HUES6 (cell line): Measurements from ENCODE around the gene MGRN1.

Experiments
- H3K27ac ChIP-seq: 2 replicates; pipeline ENCODE4 v1.7.0; 2013; ENCODE audit warnings: low read depth, mild to moderate bottlenecking, low read length, inconsistent platforms
- H3K27me3 ChIP-seq: 2 replicates; pipeline ENCODE4 v1.6.1; 2013; ENCODE audit warnings: low read length; ENCODE audit not compliant: control insufficient read depth, insufficient read depth
- H3K36me3 ChIP-seq: 2 replicates; pipeline ENCODE4 v1.6.1; 2013; ENCODE audit warnings: low read length; ENCODE audit not compliant: control insufficient read depth, insufficient read depth
- H3K4me1 ChIP-seq: 2 replicates; pipeline ENCODE4 v1.6.1; 2013; ENCODE audit warnings: low read length; ENCODE audit not compliant: control insufficient read depth, insufficient read depth
- H3K4me3 ChIP-seq: 2 replicates; pipeline ENCODE4 v1.5.1; 2013; ENCODE audit warnings: low read depth, low read length
- H3K9ac ChIP-seq: one replicate; pipeline ENCODE4 v1.6.1; 2013; ENCODE audit warnings: mild to moderate bottlenecking, low read length
- H3K9me3 ChIP-seq: 2 replicates; pipeline ENCODE4 v1.6.1; 2013; ENCODE audit warnings: low read depth, low read length; ENCODE audit not compliant: control insufficient read depth, insufficient read depth

MGRN1 gene

GRCh38 chr16:4666537-4667202, 42.0 kb downstream of the MGRN1 start:
- no peaks in the 10 kb centered on the region for H3K27me3 ChIP-seq
- H3K36me3 ChIP-seq = peaks cover 71% of the 10 kb centered on the region
- H3K27ac ChIP-seq = no peak overlapping the region
- H3K4me1 ChIP-seq = peaks cover 4% of the 10 kb centered on the region; the same call in 1 of the 2 replicates
- no peaks in the 10 kb centered on the region for H3K9me3 ChIP-seq
- H3K4me3 ChIP-seq = no peak overlapping the region
- no peak overlapping the region for H3K9ac ChIP-seq

DNA sequence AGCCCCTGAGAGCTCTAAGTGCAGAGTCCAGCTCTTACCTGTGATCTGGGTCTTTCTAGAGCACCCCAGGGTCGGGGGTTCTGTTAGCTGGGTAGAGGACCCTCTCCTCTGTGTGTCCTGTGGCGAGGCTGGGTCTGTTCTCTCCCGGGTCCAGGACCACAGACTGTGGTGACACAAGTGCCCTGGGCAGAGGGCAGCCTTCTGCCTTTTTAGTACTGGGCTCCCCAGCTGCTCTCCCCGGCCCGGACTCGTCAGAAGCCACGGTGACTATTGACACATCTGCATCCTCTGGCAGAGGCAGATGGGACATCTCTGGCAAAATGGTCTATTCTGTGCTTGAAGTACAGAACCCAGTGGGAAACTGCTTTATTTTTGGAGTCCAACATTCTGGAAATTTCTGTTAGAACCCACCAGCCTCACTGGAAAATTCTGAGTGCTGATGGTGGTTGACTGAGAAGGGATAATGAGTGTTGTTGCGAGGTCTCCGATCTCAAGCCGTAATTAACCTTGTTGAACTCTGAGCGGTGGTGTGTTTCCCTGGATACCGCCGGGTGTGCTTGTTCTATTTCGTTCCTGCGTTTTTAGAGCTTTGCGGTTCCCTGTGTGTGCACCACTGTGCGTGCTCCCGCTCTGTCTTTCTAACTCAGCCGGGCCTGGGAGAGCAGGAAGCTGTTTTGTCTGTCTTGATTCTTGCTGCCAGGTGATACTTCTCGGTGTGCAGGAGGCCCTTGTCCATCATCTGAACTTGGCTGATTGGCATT, 42.8 kb downstream of the MGRN1 start:
- no peaks in the 10 kb centered on the region for H3K9me3 ChIP-seq
- H3K4me1 ChIP-seq = peaks cover 4% of the 10 kb centered on the region; the same call in 1 of the 2 replicates
- H3K4me3 ChIP-seq = no peak overlapping the region
- no peaks in the 10 kb centered on the region for H3K27me3 ChIP-seq
- H3K36me3 ChIP-seq = peaks cover 72% of the 10 kb centered on the region
- no peak overlapping the region for H3K9ac ChIP-seq
- no peak overlapping the region for H3K27ac ChIP-seq

- no peak overlapping the region for H3K9ac ChIP-seq
- H3K27me3 ChIP-seq = no peaks in the 10 kb centered on the region
- H3K27ac ChIP-seq = no peak overlapping the region
- H3K36me3 ChIP-seq = peaks cover 80% of the 10 kb centered on the region
- peaks cover 4% of the 10 kb centered on the region; the same call in 1 of the 2 replicates for H3K4me1 ChIP-seq
- H3K9me3 ChIP-seq = no peaks in the 10 kb centered on the region
- H3K4me3 ChIP-seq = no peak overlapping the region
Measured at GRCh38 chr16:4668313-4668960, 43.8 kb downstream of the MGRN1 start.

GRCh38 chr16:4673387-4674046, 48.9 kb downstream of the MGRN1 start:
- Histone ChIP-seq H3K4me3 (no peak overlapping the region), H3K27me3 (no peaks in the 10 kb centered on the region), H3K27ac (no peak overlapping the region), H3K4me1 (peaks cover 4% of the 10 kb centered on the region; the same call in 1 of the 2 replicates), H3K9ac (no peak overlapping the region), H3K36me3 (peaks cover 52% of the 10 kb centered on the region), H3K9me3 (no peaks in the 10 kb centered on the region)

- Histone ChIP-seq H3K27ac (no peak overlapping the region), H3K4me3 (no peak overlapping the region), H3K4me1 (peaks cover 4% of the 10 kb centered on the region; the same call in 1 of the 2 replicates), H3K36me3 (peaks cover 48% of the 10 kb centered on the region), H3K27me3 (no peaks in the 10 kb centered on the region), H3K9ac (no peak overlapping the region), H3K9me3 (no peaks in the 10 kb centered on the region)
Measured at GRCh38 chr16:4674926-4675530, 50.4 kb downstream of the MGRN1 start.

- no peaks in the 10 kb centered on the region for H3K9me3 ChIP-seq
- H3K4me3 ChIP-seq = no peak overlapping the region
- H3K9ac ChIP-seq = no peak overlapping the region
- no peaks in the 10 kb centered on the region for H3K27me3 ChIP-seq
- H3K36me3 ChIP-seq = peaks cover 42% of the 10 kb centered on the region
- peaks cover 4% of the 10 kb centered on the region; the same call in 1 of the 2 replicates for H3K4me1 ChIP-seq
- peak overlapping the region; percentile 51; the same call in 1 of the 2 replicates for H3K27ac ChIP-seq
Measured at GRCh38 chr16:4675864-4676786, 51.5 kb downstream of the MGRN1 start.

DNA sequence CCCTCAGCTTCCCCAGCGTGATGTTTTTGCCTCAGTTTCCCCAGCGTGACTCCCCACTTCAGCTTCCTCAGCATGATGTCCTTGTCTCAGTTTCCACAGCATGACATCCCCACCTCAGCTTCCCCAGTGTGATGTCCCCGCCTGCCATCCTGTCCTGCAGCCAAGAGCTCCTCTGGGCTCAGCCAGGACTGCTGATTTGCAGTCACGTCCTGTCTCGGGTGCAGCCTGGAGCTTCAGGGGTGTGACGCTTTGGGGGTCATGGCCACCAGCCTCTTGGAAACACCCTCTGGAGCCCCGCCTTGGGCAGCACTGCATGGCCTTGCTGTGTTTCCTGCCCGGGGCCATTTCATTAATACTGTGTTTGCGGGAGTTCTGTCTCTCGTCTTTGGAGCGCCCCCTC, 52.2 kb downstream of the MGRN1 start:
- peaks cover 41% of the 10 kb centered on the region for H3K36me3 ChIP-seq
- H3K9me3 ChIP-seq = no peaks in the 10 kb centered on the region
- peaks cover 4% of the 10 kb centered on the region; the same call in 1 of the 2 replicates for H3K4me1 ChIP-seq
- H3K4me3 ChIP-seq = no peak overlapping the region
- 0 out of 2 replicates have a peak overlapping the region, but pooled peaks have one; percentile 12 for H3K27ac ChIP-seq
- no peaks in the 10 kb centered on the region for H3K27me3 ChIP-seq
- H3K9ac ChIP-seq = no peak overlapping the region

DNA sequence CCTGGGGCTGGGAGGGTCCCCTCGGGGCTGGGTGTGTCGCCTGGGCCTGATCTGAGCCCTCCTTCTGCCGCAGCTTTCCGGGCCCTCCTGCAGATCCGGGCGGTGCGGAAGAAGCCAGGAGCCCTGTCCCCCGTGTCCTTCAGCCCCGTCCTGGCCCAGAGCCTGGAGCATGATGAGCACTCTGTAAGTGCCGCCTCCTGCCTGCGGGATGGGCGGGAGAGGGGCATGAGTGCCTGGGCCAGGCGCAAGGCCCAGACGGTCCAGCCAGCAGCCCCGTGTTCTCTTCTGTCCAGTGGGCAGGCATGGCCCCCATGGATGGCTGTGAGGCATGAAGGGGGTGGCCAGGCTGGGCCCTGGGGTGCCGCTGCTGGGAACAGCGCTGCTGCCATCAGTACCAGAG, 52.8 kb downstream of the MGRN1 start:
- Histone ChIP-seq H3K27me3 (no peaks in the 10 kb centered on the region), H3K4me3 (no peak overlapping the region), H3K36me3 (peaks cover 44% of the 10 kb centered on the region), H3K27ac (0 out of 2 replicates have a peak overlapping the region, but pooled peaks have one; percentile 12), H3K9ac (no peak overlapping the region), H3K9me3 (no peaks in the 10 kb centered on the region), H3K4me1 (peaks cover 4% of the 10 kb centered on the region; the same call in 1 of the 2 replicates)

DNA sequence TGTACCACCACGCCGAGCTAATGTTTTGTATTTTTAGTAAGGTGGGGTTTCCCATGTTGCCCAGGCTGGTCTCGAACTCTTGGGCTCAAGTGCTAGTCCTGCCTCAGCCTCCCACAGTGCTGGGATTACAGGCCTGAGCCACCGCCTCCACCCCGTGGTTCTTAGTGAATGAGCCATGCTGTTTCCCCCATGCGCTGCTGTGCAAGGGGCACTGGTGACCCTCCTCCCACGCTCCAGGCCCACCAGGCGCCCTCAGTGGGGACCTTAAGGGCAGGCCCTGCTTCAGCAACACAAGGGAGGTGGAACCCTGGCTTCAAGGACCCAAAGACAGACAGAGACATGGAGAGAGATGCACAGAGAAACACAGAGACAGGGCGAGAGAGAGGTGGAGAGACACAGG, 53.4 kb downstream of the MGRN1 start:
- H3K9ac ChIP-seq = no peak overlapping the region
- no peaks in the 10 kb centered on the region for H3K9me3 ChIP-seq

More for the DNA sequence above, 53.4 kb downstream of the MGRN1 start:
- H3K36me3 ChIP-seq = peaks cover 43% of the 10 kb centered on the region
- H3K27me3 ChIP-seq = no peaks in the 10 kb centered on the region
- no peak overlapping the region for H3K4me3 ChIP-seq
- no peak overlapping the region for H3K27ac ChIP-seq
- H3K4me1 ChIP-seq = peaks cover 7% of the 10 kb centered on the region; the same call in 1 of the 2 replicates
